GM18502 (cell line): ENCODE results near the gene UFD1.
"Not testable (repeated sequence)": the region's sequence is repeated elsewhere in the genome, so short reads cannot be mapped to it uniquely, and the experiment has no call there.

ENCODE experiments used
- ATAC-seq: cut with Tn5 transposase; IDR thresholded peaks from one replicate; pipeline ENCODE4 v1.9.1; 2021; ENCODE audit warnings: mild to moderate bottlenecking; ENCODE audit not compliant: unreplicated experiment, poor library complexity

UFD1 gene

DNA sequence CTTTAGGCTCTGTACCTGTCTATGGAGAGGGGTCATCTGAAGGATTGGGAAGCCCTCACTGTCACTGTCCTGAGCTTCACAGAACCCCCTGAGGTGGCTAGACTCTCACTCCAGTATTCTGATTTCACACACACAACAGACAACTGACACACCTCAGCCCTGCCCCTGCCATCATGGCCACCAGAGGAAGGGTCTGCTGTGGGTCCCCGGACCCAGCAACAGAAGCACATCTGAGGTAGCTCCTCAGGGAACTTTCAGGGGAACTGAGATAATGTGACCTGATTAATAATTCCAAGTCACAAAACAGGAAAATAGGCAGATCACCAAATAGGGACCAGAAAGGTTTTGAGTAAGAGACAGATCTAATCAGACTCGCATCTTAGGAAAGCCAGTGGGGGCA is 24.0 kb downstream of the UFD1 start:
- no peak for ATAC-seq

DNA sequence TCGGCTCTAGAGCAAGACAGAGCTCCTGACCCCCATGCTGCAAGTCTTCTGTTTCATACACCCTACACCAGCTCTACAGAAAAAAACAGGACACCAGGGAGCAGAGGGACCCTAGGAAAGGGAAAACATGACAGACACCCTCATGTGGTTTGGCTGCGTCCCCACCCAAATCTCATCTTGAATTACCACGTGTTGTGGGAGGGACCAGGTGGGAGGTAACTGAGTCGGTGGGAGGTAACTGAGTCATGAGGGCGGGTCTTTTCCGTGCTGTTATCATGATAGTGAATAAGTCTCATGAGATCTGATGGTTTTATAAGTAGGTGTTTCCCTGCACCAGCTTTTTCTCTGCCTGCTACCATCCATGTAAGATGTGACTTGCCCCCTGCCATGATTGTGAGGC is 24.8 kb downstream of the UFD1 start:
- ATAC-seq = no peak

DNA sequence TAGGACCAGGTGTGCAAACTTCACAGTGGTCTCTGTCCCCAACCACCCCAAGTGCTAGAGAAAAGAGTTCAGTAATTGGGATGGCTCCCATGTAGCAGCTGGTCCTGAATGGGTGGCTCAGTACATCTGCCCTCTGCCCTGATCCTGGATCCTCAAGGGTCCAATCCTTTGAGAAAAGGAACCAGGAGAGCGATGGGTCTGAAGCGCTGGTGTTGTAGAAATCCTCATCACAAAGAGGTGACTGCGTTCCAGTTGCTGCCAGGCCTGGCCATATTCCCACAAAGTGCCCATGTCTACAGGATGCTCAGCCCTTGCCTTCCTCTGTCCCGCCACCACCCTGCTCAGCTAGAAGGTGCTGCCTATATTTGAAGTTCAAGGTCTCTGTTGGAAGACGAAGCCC is 25.3 kb downstream of the UFD1 start:
- ATAC-seq = no peak

DNA sequence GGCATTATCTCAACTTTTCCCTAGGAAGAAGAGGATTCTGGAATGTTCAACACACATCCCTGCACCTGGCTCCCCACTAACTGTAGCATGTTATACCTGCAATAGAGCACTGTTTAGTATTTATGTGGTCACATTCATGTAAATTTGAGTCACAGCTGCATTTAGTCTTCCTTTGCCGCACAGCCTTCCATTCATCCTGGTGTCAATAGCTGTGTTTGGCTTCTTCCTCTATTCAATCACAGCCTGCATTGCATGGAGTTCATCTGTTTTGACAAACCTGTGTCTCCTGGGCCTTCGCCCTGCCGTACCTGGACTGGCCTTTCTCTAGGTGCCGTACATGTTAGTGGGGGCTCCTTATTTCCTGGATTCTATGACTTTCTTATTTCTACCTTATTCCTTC is 27.4 kb downstream of the UFD1 start:
- no peak for ATAC-seq

DNA sequence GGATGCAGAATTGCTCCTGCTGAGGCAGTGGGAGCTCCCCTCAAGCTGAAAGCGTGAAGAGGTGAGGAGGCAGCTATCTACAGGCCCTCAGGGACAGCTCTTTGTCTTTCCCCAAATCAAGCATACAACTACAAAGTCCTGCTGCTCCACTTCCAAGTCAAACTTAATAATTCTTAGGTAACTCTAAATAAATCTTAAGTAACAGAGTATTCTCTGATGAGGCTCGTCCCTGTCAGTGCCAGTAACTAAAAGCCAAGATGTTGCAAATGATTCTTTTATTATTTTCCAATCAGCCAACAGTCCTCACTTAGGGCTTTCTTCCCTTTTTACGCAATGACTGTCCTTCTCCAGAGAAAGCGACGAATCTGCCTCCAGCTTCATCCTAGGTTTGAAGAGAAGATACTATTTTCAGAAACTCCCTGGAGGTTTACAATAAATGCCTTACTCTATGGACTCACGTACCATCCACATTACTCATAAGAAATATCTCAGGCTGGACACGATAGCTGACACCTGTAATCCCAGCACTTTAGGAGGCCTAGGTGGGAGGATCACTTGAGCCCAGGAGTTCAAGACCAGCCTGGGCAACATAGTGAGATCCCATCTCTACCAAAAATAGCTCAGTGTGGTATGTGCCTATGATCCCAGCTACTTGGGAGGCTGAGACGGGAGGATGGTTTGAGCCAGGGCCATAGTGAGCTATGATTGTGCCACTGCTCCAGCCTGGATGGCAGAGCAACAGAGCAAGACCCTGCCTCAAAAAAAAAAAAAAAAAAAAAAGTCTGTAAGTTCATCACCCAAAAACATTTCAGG is 28.4 kb downstream of the UFD1 start:
- no peak for ATAC-seq

DNA sequence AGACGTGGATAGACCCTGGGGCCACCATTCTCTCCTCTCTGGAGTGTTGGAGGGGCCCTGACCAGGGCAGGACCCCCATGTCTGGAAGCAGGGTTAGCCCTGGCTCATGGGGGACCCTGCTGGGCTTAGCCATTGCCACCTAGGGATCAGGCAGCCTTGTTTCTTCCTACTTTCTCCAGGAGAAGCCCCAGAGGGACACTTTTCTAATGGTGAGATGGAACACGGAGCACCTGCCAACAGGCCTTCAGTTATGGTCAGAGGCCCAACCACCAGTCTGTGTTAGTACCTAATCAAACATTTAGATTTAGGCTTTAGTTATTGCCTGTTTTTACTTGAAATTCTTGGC is 29.6 kb downstream of the UFD1 start:
- ATAC-seq = no peak

DNA sequence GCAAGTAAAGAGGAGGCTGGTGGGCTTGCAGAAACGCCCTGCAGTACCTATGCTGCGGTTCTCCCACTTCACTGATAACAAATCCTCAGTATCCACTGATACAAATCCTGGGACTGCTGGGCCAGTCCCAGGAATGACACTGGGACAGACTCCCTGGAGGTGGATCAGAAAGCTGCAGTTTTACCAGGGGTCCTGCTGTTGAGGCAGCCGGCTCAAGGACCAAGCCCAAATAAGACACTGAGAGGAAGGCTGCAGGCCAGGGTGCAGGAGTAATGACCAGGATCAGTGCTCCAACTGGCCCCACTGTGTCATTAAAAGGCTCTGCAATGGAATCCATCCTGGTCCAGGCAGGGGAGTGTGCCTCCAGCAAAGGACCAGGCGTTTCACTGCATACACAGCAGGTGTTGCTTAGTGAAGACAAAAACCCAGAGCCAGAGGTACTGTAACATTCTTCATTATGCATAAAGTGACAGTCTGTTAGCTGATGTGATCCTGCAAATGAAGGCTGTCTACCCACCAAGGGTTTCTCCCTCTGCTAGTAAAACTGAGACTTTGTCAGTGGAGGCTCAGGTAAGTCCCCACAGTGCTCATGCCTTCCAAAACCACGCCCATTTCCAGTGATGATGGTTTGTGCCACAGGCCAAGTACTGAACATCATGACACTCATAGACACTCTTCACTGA is 30.1 kb downstream of the UFD1 start:
- peak; percentile 34 for ATAC-seq

DNA sequence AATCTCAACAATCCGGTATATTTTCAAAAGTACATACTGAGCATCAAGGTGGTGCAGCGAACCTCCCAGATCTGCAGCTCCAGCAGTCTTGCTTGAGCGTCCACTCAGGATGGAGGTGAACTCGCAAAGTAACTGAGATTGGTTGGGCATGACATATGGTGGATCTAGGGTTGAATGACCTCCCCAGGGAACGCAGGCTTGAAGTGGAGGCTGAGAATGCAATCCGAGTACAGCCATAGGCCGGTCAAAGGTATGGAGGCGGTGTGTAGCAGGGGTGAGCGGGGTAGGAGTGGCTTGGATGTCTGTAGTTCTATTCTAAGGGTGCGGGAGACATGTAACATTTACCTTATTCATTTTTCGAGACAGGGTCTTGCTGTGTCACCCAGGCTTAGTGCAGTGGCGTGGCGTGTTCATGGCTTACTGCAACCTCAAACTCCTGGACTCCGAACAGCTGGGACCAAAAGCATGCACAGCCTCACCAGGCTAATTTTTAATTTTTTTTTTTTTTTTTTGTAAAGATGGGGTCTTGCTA is 30.9 kb downstream of the UFD1 start:
- peak; percentile 37 for ATAC-seq

DNA sequence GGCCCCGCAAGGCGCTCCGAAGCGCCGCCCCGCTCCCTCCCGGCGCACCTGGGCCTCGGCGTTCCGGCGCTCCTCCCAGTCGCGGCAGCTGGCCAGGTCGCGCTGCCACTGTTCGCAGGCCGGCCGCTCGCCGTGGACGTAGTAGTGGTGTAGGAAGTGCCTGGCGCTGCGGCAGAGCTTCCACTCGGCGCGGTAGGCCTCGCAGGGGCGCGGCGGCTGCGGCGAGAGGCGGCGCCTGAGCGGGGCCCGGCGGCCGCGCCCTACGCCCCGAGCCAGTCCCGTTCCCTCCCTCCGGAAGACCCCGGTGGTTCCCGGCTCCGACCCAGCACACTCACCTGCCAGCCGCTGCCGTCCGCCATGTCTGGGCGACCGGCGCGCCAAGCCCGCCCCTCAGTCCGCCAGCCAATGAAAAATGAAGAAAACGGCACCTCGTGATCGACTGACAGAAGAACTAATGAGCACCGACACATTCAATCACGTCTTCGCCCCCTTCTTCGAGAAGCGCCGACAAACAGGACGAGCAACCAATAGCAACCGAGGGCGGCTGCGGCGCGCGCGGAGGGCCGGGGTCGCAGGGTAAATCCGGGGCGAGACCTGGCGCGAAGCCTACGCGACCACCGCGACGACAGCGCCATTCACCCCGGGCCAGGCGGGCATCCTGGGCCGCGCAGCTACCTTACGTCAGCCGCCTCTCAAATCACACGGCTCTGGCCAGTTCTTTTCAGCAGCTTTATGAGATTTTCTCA is 31.5 kb downstream of the UFD1 start, which contains the start of gene C22orf39:
C22orf39 (minus strand) TSS at position 382 of the 746 bp plus-strand sequence; CDS start at position 359, 23 bp downstream.
- ATAC-seq = peak; percentile 81

DNA sequence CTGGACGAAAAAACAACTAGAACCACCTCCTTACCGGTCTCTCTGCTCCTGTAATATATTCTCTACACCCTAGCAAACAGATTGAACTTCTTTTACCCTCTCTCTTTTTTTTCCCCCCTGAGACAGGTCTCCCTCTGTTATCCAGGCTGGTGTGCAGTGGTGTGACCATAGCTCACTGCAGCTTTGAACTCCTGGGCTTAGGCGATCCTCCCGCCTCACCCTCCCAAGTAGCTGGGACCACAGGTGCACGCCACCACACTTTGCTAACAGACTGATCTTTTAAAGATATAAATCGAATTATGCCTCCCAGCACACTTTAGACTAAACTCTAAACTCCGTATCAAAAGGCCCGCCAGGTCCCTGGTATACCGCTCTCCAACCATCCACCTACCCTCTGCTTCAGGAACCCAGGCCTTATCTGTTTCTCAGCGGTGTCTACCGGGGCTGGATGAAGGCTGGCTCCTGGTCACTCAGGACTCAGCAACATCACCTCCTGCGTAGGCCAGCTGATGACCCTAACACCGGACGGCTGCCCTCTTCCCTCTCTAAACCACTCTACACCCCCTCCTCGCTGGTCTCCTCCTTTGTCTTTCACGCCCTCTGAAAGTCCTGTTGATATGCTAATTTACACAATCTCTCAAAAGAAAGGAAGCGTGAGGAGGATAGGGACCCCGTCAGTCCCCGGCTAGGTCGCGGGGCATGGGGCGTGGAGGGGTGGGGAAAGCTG is 32.2 kb downstream of the UFD1 start:
- no peak for ATAC-seq

DNA sequence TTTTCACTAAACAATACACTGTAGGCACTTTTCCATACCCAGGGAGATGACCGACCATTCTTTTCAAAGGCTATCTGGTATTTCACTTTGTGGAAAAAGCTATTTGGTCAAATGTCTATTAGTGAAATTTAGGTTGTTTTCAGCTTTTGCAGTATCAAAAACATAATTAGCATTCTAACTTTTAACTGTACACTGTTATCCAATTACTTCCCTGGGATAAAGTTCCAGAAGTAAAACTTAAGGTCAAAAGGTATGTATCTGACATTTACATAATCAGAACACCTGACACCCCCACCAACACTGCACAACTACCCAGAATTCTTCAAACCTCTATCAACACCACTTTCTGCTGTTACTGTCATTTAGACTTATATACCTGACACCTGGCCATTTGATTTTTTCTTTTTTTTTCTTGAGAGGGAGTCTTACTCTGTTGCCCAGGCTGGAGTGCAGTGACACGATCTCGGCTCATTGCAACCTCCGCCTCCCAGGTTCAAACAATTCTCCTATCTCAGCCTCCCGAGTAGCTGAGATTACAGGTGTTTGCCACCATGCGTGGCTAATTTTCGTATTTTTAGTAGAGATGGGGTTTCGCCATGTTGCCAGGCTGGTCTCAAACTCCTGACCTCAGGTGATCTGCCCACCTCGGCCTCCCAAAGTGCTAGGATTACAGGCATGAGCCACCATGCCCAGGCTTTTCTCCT is 33.6 kb downstream of the UFD1 start:
- not testable (repeated sequence) for ATAC-seq

DNA sequence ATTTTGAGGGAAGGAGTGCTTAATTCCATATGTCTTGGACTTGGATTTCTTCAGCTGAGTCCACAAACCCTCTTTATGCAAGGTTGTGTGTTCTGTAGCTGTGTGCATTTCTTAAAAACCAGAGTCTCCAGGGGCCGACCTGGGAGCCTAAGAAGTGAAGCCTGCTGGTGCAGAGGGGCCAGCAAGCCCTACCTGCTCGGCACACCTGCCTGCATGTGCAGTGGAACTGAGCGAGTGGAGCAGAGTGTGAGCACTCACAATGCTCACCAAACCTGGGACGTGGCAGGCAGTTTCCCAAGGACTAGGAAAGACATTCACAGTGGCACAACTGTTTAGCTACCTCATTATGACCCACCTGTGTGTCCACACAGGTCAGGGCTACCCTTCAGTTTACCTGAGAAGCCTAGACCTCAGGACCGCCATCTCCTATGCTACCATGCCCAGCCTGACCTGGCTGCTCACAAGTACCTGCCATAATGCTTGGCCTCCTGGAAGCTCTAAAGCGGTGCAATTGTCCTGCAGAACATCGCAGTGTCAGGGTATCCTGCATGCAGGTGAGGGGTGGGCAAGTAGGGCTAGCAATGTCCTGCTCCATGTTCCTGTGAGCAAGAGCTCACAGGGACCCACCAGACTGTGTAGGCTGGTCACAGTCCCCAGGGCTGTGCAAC is 35.3 kb downstream of the UFD1 start:
- ATAC-seq = no peak

DNA sequence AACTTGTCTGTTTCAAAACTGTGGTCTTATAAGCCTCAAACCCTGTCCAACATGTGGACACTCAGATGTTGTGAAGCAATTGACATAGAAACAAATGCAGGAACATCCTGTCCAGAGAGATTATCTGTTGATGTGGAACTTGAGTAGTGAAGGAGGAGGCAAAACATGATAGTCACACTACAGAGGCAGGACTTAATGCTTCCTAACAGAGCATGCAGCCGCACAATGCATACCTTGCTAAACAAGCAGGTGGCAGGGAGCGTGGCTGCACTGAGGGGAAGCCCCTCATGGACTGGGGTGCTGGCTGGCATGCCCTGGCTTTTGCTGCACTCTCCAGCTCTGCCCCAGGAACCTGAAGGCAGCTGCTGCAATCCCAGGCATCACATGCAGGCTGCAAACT is 36.8 kb downstream of the UFD1 start:
- ATAC-seq = no peak

DNA sequence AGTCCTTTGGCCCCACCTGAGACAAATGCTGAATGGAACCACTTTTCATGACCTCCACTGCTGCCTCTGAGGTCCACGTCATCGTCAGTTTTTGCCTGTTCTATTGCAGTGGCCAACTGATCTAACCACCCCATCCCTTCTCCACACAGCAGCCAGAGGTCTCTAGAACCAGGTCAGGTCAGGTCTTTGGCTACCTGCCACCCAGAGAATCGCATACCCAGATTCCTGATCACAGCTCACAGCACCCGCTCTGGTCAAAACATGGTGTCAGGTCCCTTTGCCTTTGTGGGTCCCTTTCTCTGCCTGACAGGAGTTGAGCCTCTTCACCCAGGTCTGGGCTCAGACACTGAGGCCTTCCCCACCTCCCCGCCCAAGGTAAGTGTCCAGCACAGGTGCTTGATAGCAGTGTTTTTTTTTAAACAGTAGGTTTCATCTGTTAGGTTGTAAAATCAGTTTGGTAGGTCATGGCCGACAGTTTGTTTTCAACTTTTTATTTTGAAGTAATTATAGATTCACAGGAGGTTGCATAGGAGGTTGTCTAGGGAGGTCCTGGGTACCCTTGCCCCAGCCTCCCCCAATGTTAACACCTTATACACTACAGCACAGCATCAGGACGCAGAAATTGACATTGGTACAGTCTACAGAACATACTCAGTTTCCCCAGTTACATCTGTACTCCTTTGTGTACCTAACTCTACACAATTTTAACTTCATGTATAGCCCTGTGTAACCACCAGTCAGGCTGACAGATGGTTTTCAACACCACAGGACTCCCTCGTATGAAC is 38.4 kb downstream of the UFD1 start:
- ATAC-seq = no peak

DNA sequence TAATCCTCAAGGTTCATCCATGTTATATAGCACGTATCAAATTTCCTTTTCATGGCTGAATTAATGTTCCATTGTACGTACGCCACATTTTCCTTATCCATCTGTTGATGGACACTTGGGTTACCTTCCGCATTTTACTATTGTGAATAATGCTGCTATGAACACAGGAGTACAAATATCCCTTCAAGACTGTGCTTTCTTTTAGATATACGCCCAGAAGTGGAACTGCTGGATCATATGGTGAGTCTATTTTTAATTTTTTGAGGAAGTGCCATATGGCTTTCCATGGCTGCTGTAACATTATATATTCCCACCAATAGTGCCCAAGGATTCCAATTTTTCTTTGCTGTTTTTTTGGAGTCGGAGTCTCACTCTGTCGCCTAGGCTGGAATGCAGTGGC is 40.7 kb downstream of the UFD1 start:
- ATAC-seq = no peak

DNA sequence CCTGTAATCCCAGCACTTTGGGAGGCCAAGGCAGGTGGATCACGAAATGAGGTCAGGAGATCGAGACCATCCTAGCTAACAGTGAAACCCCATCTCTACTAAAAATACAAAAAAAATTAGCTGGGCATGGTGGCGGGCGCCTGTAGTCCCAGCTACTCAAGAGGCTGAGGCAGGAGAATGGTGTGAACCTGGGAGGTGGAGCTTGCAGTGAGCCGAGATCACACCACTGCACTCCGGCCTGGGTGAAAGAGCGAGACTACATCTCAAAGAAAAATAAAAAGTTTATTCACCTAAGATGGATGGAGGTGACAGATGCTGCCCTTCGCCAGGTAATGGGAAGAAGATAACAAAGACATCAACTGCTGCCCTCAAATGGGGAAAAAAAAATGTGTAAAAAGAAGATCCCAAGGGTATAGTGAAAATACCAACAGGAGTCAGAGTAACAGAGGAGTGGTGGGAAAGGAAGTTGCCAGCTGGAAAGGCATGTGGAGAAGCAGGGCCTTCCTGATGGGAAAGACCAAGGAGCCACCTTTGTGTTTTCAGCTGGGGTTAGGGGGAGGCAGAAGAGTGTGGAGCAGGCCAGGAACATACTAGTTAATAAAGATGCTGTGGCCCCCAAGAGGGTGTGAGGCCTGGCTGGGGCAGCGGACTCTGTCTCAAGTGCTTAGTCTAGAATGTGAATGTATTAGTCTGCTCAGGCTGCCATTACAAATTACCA is 42.4 kb downstream of the UFD1 start:
- ATAC-seq = not testable (repeated sequence)

DNA sequence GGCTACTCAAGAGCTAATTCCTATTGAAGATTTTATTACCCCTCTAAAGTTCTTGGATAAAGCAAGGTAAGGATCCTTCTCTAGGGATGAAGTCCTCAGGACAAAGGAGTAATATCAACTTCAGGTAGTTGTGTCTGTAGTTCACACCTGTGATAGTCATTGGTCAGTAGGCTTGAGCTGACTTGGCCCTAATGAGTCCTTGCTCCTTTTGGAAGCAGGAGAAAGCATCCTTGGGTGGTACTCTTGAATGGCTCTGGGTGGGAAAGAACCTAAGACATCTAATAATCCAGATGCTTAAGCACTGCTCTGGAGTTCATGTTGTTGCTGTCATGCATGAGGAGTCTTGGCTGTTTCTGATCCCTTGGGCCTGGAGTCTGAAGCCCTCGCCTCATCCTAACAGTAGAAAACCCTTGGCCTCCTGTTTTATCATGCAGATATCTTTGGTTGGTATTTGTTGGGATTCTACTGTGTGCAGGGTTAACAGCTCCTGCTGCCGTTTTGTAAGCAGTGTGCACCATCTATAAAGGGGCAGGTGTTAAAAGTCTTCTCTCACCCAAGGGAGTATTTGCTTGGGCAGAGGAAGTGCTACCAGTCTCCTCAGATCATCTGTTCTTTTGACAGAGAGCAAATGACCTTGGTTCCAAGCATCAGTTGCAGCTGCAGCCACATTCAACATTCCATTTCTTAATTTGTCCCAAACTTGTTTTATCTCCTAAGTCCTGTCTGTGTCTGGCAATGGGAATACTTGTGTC is 44.0 kb downstream of the UFD1 start:
- ATAC-seq = no peak
